Lower leg skin (tissue), 3 donors: ENCODE measurements around the gene GDPD3.

Experiments
- CTCF ChIP-seq, 3 donors: fragments of 450-650 bp; IDR thresholded peaks; one replicate each; pipeline ENCODE4 v1.5.1; 2016; ENCODE audit warnings: antibody characterized with exemption in 3 of 3, mild to moderate bottlenecking in 3 of 3, moderate library complexity in 2 of 3
- POLR2A ChIP-seq, 2 donors: fragments of 450-650 bp; IDR thresholded peaks; one replicate each; pipeline ENCODE4 v1.6.1; 2016 to 2017; ENCODE audit warnings: antibody characterized with exemption in 2 of 2, mild to moderate bottlenecking in 1 of 2, moderate library complexity in 1 of 2

DNA sequence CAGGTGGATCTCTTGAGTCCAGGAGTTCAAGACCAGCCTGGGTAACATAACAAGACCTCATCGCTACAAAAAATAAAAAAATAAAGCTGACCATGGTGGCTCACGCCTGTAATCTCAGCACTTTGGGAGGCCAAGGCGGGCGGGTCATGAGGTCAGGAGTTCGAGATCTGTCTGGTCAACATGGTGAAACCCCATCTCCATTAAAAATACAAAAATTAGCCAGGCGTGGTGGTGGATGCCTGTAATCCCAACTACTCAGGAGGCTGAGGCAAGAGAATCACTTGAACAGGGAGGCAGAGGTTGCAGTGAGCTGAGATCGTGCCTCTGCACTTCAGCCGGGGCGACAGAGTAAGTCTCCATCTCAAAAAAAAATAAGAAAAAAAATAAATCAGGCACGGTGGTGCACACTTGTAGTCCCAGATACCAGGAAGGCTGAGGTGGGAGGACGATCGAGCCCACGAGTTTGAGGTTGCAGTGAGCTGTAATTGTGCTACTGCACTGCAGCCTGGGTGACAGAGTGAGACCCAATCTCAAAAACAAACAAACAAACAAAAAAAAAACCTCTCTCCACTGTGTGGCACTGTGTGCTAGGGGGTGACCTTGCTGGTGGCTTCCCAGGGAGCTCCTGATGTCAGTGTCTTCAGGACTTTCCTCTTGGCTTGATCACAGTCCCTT is 29.5 kb upstream of the GDPD3 start:
- TF ChIP-seq CTCF (IDR thresholded peaks at IDR 0.05), result no peak
- TF ChIP-seq POLR2A (IDR thresholded peaks at IDR 0.05), result no peak
